B cell (primary cell): ENCODE data around the gene ASAP3. TPM values are rescaled to one million over a fixed set of nuclear protein-coding genes. Genes with fewer than 3 reads are reported as not detected.

Experiments used
- ATAC-seq: fragments of 200-7000 bp; cut with Tn5 transposase; one replicate; pipeline ENCODE4 v1.10.0; 2021; ENCODE audit warnings: low read depth, mild to moderate bottlenecking, moderate number of reproducible peaks, moderate library complexity
- CTCF ChIA-PET: fragments of 350-600 bp; sonication (Branson Sonifier 250); formaldehyde crosslinking; loops from one replicate; lab custom pipeline; 2021; ENCODE audit warnings: antibody characterized with exemption, inconsistent platforms; lab: Charles Lee
- POLR2A ChIA-PET: fragments of 350-600 bp; sonication (Branson Sonifier 250); formaldehyde crosslinking; loops from one replicate; lab custom pipeline; 2021; ENCODE audit warnings: antibody characterized with exemption; lab: Charles Lee
- DNase-seq: peaks from one replicate; pipeline ENCODE4 v3.0.0; 2013
- H2AFZ ChIP-seq: 2 replicates; pipeline ENCODE4 v1.6.1; 2012; ENCODE audit warnings: mild to moderate bottlenecking, low read depth, low read length; ENCODE audit not compliant: insufficient read depth, poor library complexity, severe bottlenecking
- H3K27ac ChIP-seq, 2 donors: 1 replicate in 1 of 2; 2 replicates in 1 of 2; pipeline ENCODE4 v1.5.1; 2012 to 2013; ENCODE audit warnings: low read length in 2 of 2, mild to moderate bottlenecking in 2 of 2, moderate library complexity in 1 of 2
- H3K27me3 ChIP-seq, 4 experiments: fragments of 200-600 bp in 1 of 4; sonication (generic) in 1 of 4; replicated peaks in 1 of 4; 1 replicate in 2 of 4; 2 replicates in 2 of 4; pipeline versions ENCODE4 v1.6.1 to v1.7.0; 2013 to 2016; ENCODE audit warnings: low read length in 3 of 4, mild to moderate bottlenecking in 2 of 4, mixed read lengths in 1 of 4, moderate library complexity in 1 of 4; ENCODE audit not compliant: insufficient read depth in 4 of 4, control insufficient read depth in 3 of 4; ENCODE audit errors: control extremely low read depth in 1 of 4
- H3K36me3 ChIP-seq, 2 experiments: replicated peaks in 1 of 2; 1 replicate in 1 of 2; 2 replicates in 1 of 2; pipeline versions ENCODE4 v1.6.1 to v1.7.1; 2013; ENCODE audit warnings: low read length in 1 of 2; ENCODE audit not compliant: insufficient read depth in 2 of 2, control insufficient read depth in 1 of 2; ENCODE audit errors: control extremely low read depth in 1 of 2, extremely low read depth in 1 of 2
- H3K4me1 ChIP-seq, 2 donors: fragments of 200-600 bp in 1 of 2; sonication (generic) in 1 of 2; 1 replicate in 1 of 2; 2 replicates in 1 of 2; pipeline versions ENCODE4 v1.5.1 to v1.6.1; 2013 to 2017; ENCODE audit warnings: low read length in 2 of 2; ENCODE audit not compliant: control insufficient read depth in 2 of 2, insufficient read depth in 2 of 2
- H3K4me2 ChIP-seq: replicated peaks from 2 replicates; pipeline ENCODE3; 2012; ENCODE audit warnings: mild to moderate bottlenecking, low read depth, low read length; ENCODE audit not compliant: poor library complexity, severe bottlenecking
- H3K4me3 ChIP-seq, 5 experiments: fragments of 200-600 bp in 1 of 5; sonication (generic) in 1 of 5; 1 replicate in 3 of 5; 2 replicates in 2 of 5; pipeline versions ENCODE4 v1.5.1 to v1.7.0; 2011 to 2016; ENCODE audit warnings: low read length in 4 of 5, mild to moderate bottlenecking in 4 of 5, low read depth in 2 of 5, control low read depth in 1 of 5, moderate library complexity in 1 of 5; ENCODE audit not compliant: insufficient read depth in 1 of 5; ENCODE audit errors: control extremely low read depth in 1 of 5, extremely low read depth in 1 of 5
- H3K79me2 ChIP-seq: fragments of 200-600 bp; sonication (generic); one replicate; pipeline ENCODE4 v1.6.0; 2016; ENCODE audit warnings: low read length; ENCODE audit not compliant: control insufficient read depth, insufficient read depth
- H3K9ac ChIP-seq: fragments of 200-600 bp; sonication (generic); 2 replicates; pipeline ENCODE4 v1.6.1; 2017; ENCODE audit warnings: mild to moderate bottlenecking, low read length, moderate library complexity
- H3K9me3 ChIP-seq, 3 donors: one replicate each; pipeline versions ENCODE4 v1.6.1 to v1.7.1; 2013; ENCODE audit warnings: low read length in 2 of 3; ENCODE audit not compliant: control insufficient read depth in 2 of 3, insufficient read depth in 1 of 3; ENCODE audit errors: control extremely low read depth in 1 of 3
- H4K20me1 ChIP-seq: 2 replicates; pipeline ENCODE4 v1.6.0; 2012; ENCODE audit warnings: mild to moderate bottlenecking, low read length; ENCODE audit not compliant: insufficient read depth, control insufficient read depth, poor library complexity, severe bottlenecking
- H3K27ac Mint-ChIP-seq: one replicate; pipeline ENCODE4 v1.8.0; 2021; ENCODE audit warnings: mixed read lengths
- H3K27me3 Mint-ChIP-seq: one replicate; pipeline ENCODE4 v1.8.0; 2021; ENCODE audit warnings: mixed read lengths
- H3K4me1 Mint-ChIP-seq: one replicate; pipeline ENCODE4 v1.8.0; 2021; ENCODE audit warnings: mixed read lengths
- H3K4me3 Mint-ChIP-seq: one replicate; pipeline ENCODE4 v1.8.0; 2021; ENCODE audit warnings: mixed read lengths
- H3K9me3 Mint-ChIP-seq: one replicate; pipeline ENCODE4 v1.8.0; 2022; ENCODE audit warnings: mixed read lengths; ENCODE audit not compliant: insufficient read depth
- EZH2 ChIP-seq: IDR thresholded peaks from 2 replicates; pipeline ENCODE4 v1.6.1; 2012; ENCODE audit warnings: borderline replicate concordance, low read depth, mild to moderate bottlenecking, moderate library complexity, low read length; ENCODE audit not compliant: insufficient read depth, poor library complexity, severe bottlenecking
- WGBS: methylation state at CpG from one replicate; pipeline ENCODE4 v1.1.5; 2013; ENCODE audit warnings: missing lambda C conversion rate; ENCODE audit not compliant: insufficient coverage; 5-methylcytosine and 5-hydroxymethylcytosine counted together
- intact Hi-C: fragments of 100-400 bp; cut with micrococcal nuclease; formaldehyde crosslinking; loops from one replicate; pipeline ENCODE4 v1.10.0; 2022
- polyA plus RNA-seq: library from polyadenylated mRNA; depleted of rRNA; stranded (reverse); fragments of >200 nt; gene quantifications from 2 replicates; pipeline ENCODE4 v1.2.3, GENCODE V29; 2012
- total RNA-seq, 2 donors: library from RNA; stranded (reverse); fragments of 120-200 nt in 1 of 2; gene quantifications; 1 replicate in 1 of 2; 2 replicates in 1 of 2; pipeline versions ENCODE4 v1.2.3 to v1.2.4, GENCODE V29; 2013 to 2022
- TF ChIP-seq, protein P1 (sequence below): fragments of 200-600 bp; IDR thresholded peaks from one replicate; pipeline ENCODE4 v1.8.0; 2022; ENCODE audit warnings: antibody characterized with exemption, mild to moderate bottlenecking

ASAP3 gene
- total and polyA plus RNA-seq, 2 donors (not counting 1 experiment from before 2014, with no cell fraction given) = 2.9 to 11.0 TPM

DNA sequence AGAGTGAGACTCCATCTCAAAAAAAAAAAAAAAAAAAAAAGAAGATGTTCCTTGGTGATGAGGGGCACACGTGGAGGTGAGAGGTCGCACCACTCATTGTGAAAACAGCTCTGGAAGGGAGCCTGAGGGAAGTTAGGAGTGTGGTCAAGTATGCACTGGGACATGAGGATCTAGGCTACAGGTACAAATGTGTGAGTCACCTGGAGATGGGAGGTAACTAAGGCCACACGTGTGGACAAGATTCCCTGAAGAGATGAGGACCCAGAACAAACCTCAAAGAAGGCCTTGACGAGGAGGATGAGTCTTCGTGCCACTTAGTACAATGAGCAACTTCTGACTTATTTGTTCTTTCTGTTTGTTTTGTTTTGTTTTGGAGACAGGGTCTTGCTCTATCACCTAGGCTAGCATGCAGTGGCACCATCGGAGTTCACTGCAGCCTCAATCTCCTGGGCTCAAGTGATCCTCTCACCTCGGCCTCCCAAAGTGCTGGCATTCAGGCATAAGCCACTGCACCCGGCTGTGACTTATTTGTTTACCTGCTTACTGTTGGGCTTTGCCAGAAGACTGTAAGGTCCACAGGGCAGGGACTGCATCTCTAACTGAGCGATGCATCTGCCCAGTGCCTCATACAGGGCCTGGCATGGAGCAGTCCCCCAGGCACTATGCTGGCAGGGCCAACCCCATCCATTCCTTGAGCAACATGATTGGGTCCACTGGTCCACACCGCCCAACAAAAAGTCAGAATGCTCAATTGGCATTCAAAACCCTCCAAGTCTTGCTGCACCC lies 6.4 kb downstream of the ASAP3 start:
- Histone ChIP-seq H4K20me1 (no peaks in the 10 kb centered on the region), H3K79me2 (no peaks in the 10 kb centered on the region), H3K36me3 (no peaks in the 10 kb centered on the region), H3K9ac (no peak overlapping the region), H2AFZ (no peak overlapping the region), H3K9me3 (no peaks in the 10 kb centered on the region), H3K27ac (no peak overlapping the region), H3K4me2 (no peak overlapping the region), H3K27me3 (peaks cover 0 to 16% (median 5%) of the 10 kb centered on the region in 4 experiments), H3K4me3 (no peak overlapping the region), H3K4me1 (peaks cover 0 to 8% of the 10 kb centered on the region in 2 donors)
- Mint-ChIP-seq H3K27me3 (peaks cover 15% of the 10 kb centered on the region), H3K27ac (no peak overlapping the region), H3K9me3 (no peaks in the 10 kb centered on the region), H3K4me3 (no peak overlapping the region), H3K4me1 (peaks cover 15% of the 10 kb centered on the region)
- ChIA-PET CTCF (no interaction called here), POLR2A (interaction anchor here (0.7 kb wide), 1 partner anchor 20 kb away, joined by 3 read pairs; no protein-coding TSS in a partner anchor)
- ATAC-seq (no peak), DNase-seq (no peak)
- 89% methylated on average over 10 of the region's 10 CpGs for WGBS
- TF ChIP-seq, protein P1, sequence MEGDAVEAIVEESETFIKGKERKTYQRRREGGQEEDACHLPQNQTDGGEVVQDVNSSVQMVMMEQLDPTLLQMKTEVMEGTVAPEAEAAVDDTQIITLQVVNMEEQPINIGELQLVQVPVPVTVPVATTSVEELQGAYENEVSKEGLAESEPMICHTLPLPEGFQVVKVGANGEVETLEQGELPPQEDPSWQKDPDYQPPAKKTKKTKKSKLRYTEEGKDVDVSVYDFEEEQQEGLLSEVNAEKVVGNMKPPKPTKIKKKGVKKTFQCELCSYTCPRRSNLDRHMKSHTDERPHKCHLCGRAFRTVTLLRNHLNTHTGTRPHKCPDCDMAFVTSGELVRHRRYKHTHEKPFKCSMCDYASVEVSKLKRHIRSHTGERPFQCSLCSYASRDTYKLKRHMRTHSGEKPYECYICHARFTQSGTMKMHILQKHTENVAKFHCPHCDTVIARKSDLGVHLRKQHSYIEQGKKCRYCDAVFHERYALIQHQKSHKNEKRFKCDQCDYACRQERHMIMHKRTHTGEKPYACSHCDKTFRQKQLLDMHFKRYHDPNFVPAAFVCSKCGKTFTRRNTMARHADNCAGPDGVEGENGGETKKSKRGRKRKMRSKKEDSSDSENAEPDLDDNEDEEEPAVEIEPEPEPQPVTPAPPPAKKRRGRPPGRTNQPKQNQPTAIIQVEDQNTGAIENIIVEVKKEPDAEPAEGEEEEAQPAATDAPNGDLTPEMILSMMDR = no peak
- TF ChIP-seq EZH2 = no peak
- intact Hi-C loops = no loop called here

DNA sequence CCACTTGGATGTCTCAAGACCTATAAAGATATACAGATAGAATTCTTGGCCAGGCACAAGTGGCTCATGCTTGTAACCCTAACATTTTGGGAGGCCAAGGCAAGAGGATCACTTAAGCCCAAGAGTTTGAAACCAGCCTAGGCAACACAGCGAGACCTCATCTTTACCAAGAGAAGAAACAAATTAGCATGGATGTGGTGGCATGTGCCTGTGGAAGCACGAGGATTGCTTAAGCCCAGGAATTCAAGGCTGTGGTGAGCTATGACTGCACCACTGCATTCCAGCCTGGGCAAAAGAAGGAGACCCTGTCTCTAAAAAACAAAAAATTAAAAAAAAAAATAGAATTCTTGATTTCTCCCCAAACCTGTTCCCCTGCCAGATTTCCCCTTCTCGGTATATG lies 8.3 kb downstream of the ASAP3 start:
- Mint-ChIP-seq H3K4me3 (no peak overlapping the region), H3K27ac (no peak overlapping the region), H3K4me1 (peaks cover 5% of the 10 kb centered on the region), H3K27me3 (peaks cover 13% of the 10 kb centered on the region), H3K9me3 (no peaks in the 10 kb centered on the region)
- peaks cover 0 to 7% (median 5%) of the 10 kb centered on the region in 4 experiments for H3K27me3 ChIP-seq
- intact Hi-C loops = no loop called here
- H3K36me3 ChIP-seq = no peaks in the 10 kb centered on the region
- no peaks in the 10 kb centered on the region for H3K79me2 ChIP-seq
- ChIA-PET CTCF (interaction anchor here (0.9 kb wide), 1 partner anchor 21 kb away, joined by 3 read pairs; no protein-coding TSS in a partner anchor), POLR2A (interaction anchor here (0.7 kb wide), 1 partner anchor 9 kb away, joined by 3 read pairs; no protein-coding TSS in a partner anchor)
- peaks cover 0 to 4% of the 10 kb centered on the region in 2 donors for H3K4me1 ChIP-seq
- WGBS = 100% methylated on average over 1 of the region's 3 CpGs
- no peak for ATAC-seq
- H3K9ac ChIP-seq = no peak overlapping the region
- no peak overlapping the region for H3K4me3 ChIP-seq
- no peak overlapping the region for H2AFZ ChIP-seq
- H4K20me1 ChIP-seq = no peaks in the 10 kb centered on the region
- no peak overlapping the region for H3K4me2 ChIP-seq
- DNase-seq = no peak
- TF ChIP-seq, protein P1 = no peak
- no peak overlapping the region for H3K27ac ChIP-seq
- no peaks in the 10 kb centered on the region for H3K9me3 ChIP-seq
